ENCODE results near the gene DNAJC3. TPM values are rescaled to one million over a fixed set of nuclear protein-coding genes. Genes with fewer than 3 reads are reported as not detected.
"Not testable (repeated sequence)": the region's sequence is repeated elsewhere in the genome, so short reads cannot be mapped to it uniquely, and the experiment has no call there.

The DNAJC3 gene
- total RNA-seq, 1 donor from 2014 or later, result 9.5 TPM

- Mint-ChIP-seq H3K27ac (ENCODE audit: unreplicated experiment) (no peak overlapping the region), H3K36me3 (ENCODE audit: unreplicated experiment) (peaks cover 2% of the 10 kb centered on the region), H3K9me3 (ENCODE audit: unreplicated experiment) (peaks cover 7% of the 10 kb centered on the region)
Measured at GRCh38 chr13:95784900-95785290, 108.0 kb downstream of the DNAJC3 start.

GRCh38 chr13:95787356-95788099, 110.6 kb downstream of the DNAJC3 start:
- Mint-ChIP-seq H3K4me1 (ENCODE audit: low read depth, unreplicated experiment) (no peaks in the 10 kb centered on the region), H3K9me3 (ENCODE audit: unreplicated experiment) (peaks cover 5% of the 10 kb centered on the region), H3K27ac (ENCODE audit: unreplicated experiment) (no peak overlapping the region), H3K27me3 (ENCODE audit: unreplicated experiment) (peaks cover 2% of the 10 kb centered on the region), H3K4me3 (ENCODE audit: unreplicated experiment) (no peak overlapping the region), H3K36me3 (ENCODE audit: unreplicated experiment) (peaks cover 4% of the 10 kb centered on the region)
- TF ChIP-seq CTCF (IDR thresholded peaks at IDR 0.05; ENCODE audit: partially characterized antibody, unreplicated experiment), result no peak
- DNase-seq, result no peak

More at GRCh38 chr13:95784900-95785290, 108.0 kb downstream of the DNAJC3 start:
- Mint-ChIP-seq H3K4me1 (ENCODE audit: low read depth, unreplicated experiment) (no peaks in the 10 kb centered on the region), H3K4me3 (ENCODE audit: unreplicated experiment) (no peak overlapping the region), H3K27me3 (ENCODE audit: unreplicated experiment) (peaks cover 2% of the 10 kb centered on the region)
- DNase-seq, result no peak
- TF ChIP-seq CTCF (IDR thresholded peaks at IDR 0.05; ENCODE audit: partially characterized antibody, unreplicated experiment), result no peak

GRCh38 chr13:95788100-95788463, 111.1 kb downstream of the DNAJC3 start:
- H3K4me1 Mint-ChIP-seq (ENCODE audit: low read depth, unreplicated experiment), result no peaks in the 10 kb centered on the region

GRCh38 chr13:95789315-95789714, 112.4 kb downstream of the DNAJC3 start:
- not testable (repeated sequence) for H3K4me1 Mint-ChIP-seq (ENCODE audit: low read depth, unreplicated experiment); DNase-seq; H3K36me3 Mint-ChIP-seq (ENCODE audit: unreplicated experiment); H3K27ac Mint-ChIP-seq (ENCODE audit: unreplicated experiment); H3K27me3 Mint-ChIP-seq (ENCODE audit: unreplicated experiment); H3K9me3 Mint-ChIP-seq (ENCODE audit: unreplicated experiment); H3K4me3 Mint-ChIP-seq (ENCODE audit: unreplicated experiment)

More at GRCh38 chr13:95788100-95788463, 111.1 kb downstream of the DNAJC3 start:
- Mint-ChIP-seq H3K9me3 (ENCODE audit: unreplicated experiment) (peaks cover 3% of the 10 kb centered on the region), H3K27ac (ENCODE audit: unreplicated experiment) (no peak overlapping the region), H3K4me3 (ENCODE audit: unreplicated experiment) (no peak overlapping the region), H3K36me3 (ENCODE audit: unreplicated experiment) (peaks cover 4% of the 10 kb centered on the region), H3K27me3 (ENCODE audit: unreplicated experiment) (peaks cover 2% of the 10 kb centered on the region)
- no peak for TF ChIP-seq CTCF (IDR thresholded peaks at IDR 0.05; ENCODE audit: partially characterized antibody, unreplicated experiment)
- no peak for DNase-seq

GRCh38 chr13:95791084-95791722, 114.3 kb downstream of the DNAJC3 start:
- no peak overlapping the region for H3K27ac Mint-ChIP-seq (ENCODE audit: unreplicated experiment)
- no peak for TF ChIP-seq CTCF (IDR thresholded peaks at IDR 0.05; ENCODE audit: partially characterized antibody, unreplicated experiment)
- H3K9me3 Mint-ChIP-seq (ENCODE audit: unreplicated experiment), result peaks cover 4% of the 10 kb centered on the region
- no peak overlapping the region for H3K4me3 Mint-ChIP-seq (ENCODE audit: unreplicated experiment)
- no peak for DNase-seq
- no peaks in the 10 kb centered on the region for H3K4me1 Mint-ChIP-seq (ENCODE audit: low read depth, unreplicated experiment)
- H3K36me3 Mint-ChIP-seq (ENCODE audit: unreplicated experiment), result peaks cover 4% of the 10 kb centered on the region
- peaks cover 2% of the 10 kb centered on the region for H3K27me3 Mint-ChIP-seq (ENCODE audit: unreplicated experiment)
